GM12878 (cell line): ENCODE results near the gene PARD6B. TPM values are rescaled to one million over a fixed set of nuclear protein-coding genes. Genes with fewer than 3 reads are reported as not detected.

ENCODE experiments used
- BACH1 ChIP-seq: fragments of 450-650 bp; IDR thresholded peaks from 2 replicates; pipeline ENCODE4 v1.6.1; 2017; ENCODE audit warnings: mild to moderate bottlenecking, borderline replicate concordance
- CHD2 ChIP-seq: IDR thresholded peaks from 2 replicates; pipeline ENCODE4 v1.6.1; 2011; ENCODE audit warnings: low read depth, low read length, improper control_type of control experiment, borderline replicate concordance
- E4F1 ChIP-seq: fragments of 450-650 bp; IDR thresholded peaks from 2 replicates; pipeline ENCODE4 v1.6.1; 2018; ENCODE audit warnings: borderline replicate concordance, mild to moderate bottlenecking; ENCODE audit not compliant: partially characterized antibody
- IKZF1 ChIP-seq: fragments of 450-650 bp; conservative IDR thresholded peaks from 2 replicates; pipeline ENCODE4 v1.6.1; 2017; ENCODE audit warnings: antibody characterized with exemption, mild to moderate bottlenecking
- IKZF2 ChIP-seq, 2 experiments: fragments of 450-650 bp; IDR thresholded peaks; 2 replicates each; pipeline ENCODE4 v1.6.1; 2017; ENCODE audit warnings: mild to moderate bottlenecking in 2 of 2, moderate library complexity in 2 of 2
- LARP7 ChIP-seq: fragments of 450-650 bp; IDR thresholded peaks from 2 replicates; pipeline ENCODE4 v1.6.1; 2017; ENCODE audit warnings: mild to moderate bottlenecking
- MAX ChIP-seq: IDR thresholded peaks from 2 replicates; pipeline ENCODE4 v1.6.1; 2012; ENCODE audit warnings: low read depth, low read length, improper control_type of control experiment
- MLLT1 ChIP-seq: fragments of 450-650 bp; IDR thresholded peaks from 2 replicates; pipeline ENCODE4 v1.6.1; 2016; ENCODE audit warnings: mild to moderate bottlenecking
- POLR2AphosphoS5 ChIP-seq: IDR thresholded peaks from 2 replicates; pipeline ENCODE4 v1.6.1; 2011; ENCODE audit warnings: mild to moderate bottlenecking, low read length, inconsistent platforms
- RUNX3 ChIP-seq: IDR thresholded peaks from 2 replicates; pipeline ENCODE4 v1.6.1; 2012; ENCODE audit warnings: low read length, inconsistent platforms
- SMARCA5 ChIP-seq: fragments of 450-650 bp; IDR thresholded peaks from 2 replicates; pipeline ENCODE4 v1.6.1; 2017; ENCODE audit warnings: mild to moderate bottlenecking
- STAT1 ChIP-seq: fragments of 450-650 bp; conservative IDR thresholded peaks from 2 replicates; pipeline ENCODE4 v1.6.1; 2014; ENCODE audit warnings: antibody characterized with exemption, mild to moderate bottlenecking
- STAT3 ChIP-seq: IDR thresholded peaks from 2 replicates; pipeline ENCODE4 v1.6.1; 2011; ENCODE audit warnings: low read depth, low read length, improper control_type of control experiment
- YY1 ChIP-seq: IDR thresholded peaks from 2 replicates; pipeline ENCODE4 v1.6.1; 2011; ENCODE audit warnings: low read depth, mild to moderate bottlenecking, low read length
- ZBTB33 ChIP-seq: fragments of 450-650 bp; IDR thresholded peaks from 2 replicates; pipeline ENCODE4 v1.6.1; 2017; ENCODE audit warnings: mild to moderate bottlenecking
- ZBTB40 ChIP-seq: fragments of 450-650 bp; IDR thresholded peaks from 2 replicates; pipeline ENCODE4 v1.6.1; 2016; ENCODE audit warnings: mild to moderate bottlenecking, moderate library complexity, borderline replicate concordance
- ZNF274 ChIP-seq: IDR thresholded peaks from one replicate; pipeline ENCODE4 v1.8.0; 2011; ENCODE audit not compliant: insufficient read length, insufficient read depth
- polyA plus RNA-seq, 11 experiments: library from polyadenylated mRNA; depleted of rRNA in 4 of 11; unstranded in 6 of 11; stranded (reverse) in 5 of 11; fragments of >200 nt; fragmentation: Nextera tagmentation in 4 of 11; fragmentation: Illumina TruSeq in 1 of 11; extraction: Ambion mirVana in 4 of 11; extraction: Trizol in 1 of 11; gene quantifications; 1 replicate in 1 of 11; 2 replicates in 10 of 11; pipeline versions ENCODE4 v1.2.1 to v1.2.3, GENCODE V29; 2011 to 2016; ENCODE audit warnings: inconsistent platforms in 2 of 11, missing spikeins in 2 of 11, low read depth in 1 of 11
- total RNA-seq, 4 experiments: library from RNA; depleted of rRNA in 3 of 4; stranded (reverse); fragments of >200 nt in 3 of 4; fragmentation: Illumina TruSeq in 1 of 4; extraction: Trizol in 1 of 4; gene quantifications; 2 replicates each; pipeline versions ENCODE4 v1.2.1 to v1.2.3, GENCODE V29; 2013 to 2021

Gene PARD6B
- total and polyA plus RNA-seq, 10 of the 15 experiments (the other 5 are each of a cell fraction or from before 2014, with no cell fraction given): 0.57 to 4.7 (median 2.0) TPM

- TF ChIP-seq MLLT1 (no peak), BACH1 (no peak), LARP7 (no peak), IKZF2 (IDR thresholded peaks at IDR 0.05) (peak in 1 of 2 experiments; percentile 22; a peak in 1 of 4 replicates), YY1 (no peak), E4F1 (no peak), SMARCA5 (no peak), STAT1 (no peak), MAX (no peak), IKZF1 (0 out of 2 replicates have a peak, but pooled peaks have one; percentile 26), STAT3 (no peak), RUNX3 (no peak), POLR2AphosphoS5 (no peak), ZNF274 (no peak), ZBTB40 (no peak), CHD2 (no peak), ZBTB33 (no peak)
These were observed 6.3 kb upstream of the PARD6B start (continued) for GRCh38 chr20:50724851-50725723.
